NT2/D1 (cell line): ENCODE results near the gene PCED1B.

Source experiments
- SUZ12 ChIP-seq: IDR thresholded peaks from 2 replicates; pipeline ENCODE4 v1.6.1; 2011; ENCODE audit not compliant: insufficient read length, insufficient read depth; ENCODE audit errors: extremely low read depth
- YY1 ChIP-seq: IDR thresholded peaks from 2 replicates; pipeline ENCODE4 v1.6.1; 2011; ENCODE audit not compliant: insufficient read length, insufficient read depth
- ZNF274 ChIP-seq: IDR thresholded peaks from 2 replicates; pipeline ENCODE4 v1.6.1; 2011; ENCODE audit warnings: mild to moderate bottlenecking, low read depth, low read length

GRCh38 chr12:47206450-47207339, 127.3 kb downstream of the PCED1B start:
- TF ChIP-seq SUZ12, result no peak
- no peak for TF ChIP-seq ZNF274
- TF ChIP-seq YY1, result no peak
